Hematopoietic multipotent progenitor cell treated with erythropoietin and hydrocortisone succinate and interleukin-3 and kit ligand, for 4 days (in vitro differentiated cells): ENCODE measurements around the gene HIPK3.

Experiments used
- DNase-seq: peaks from one replicate; pipeline ENCODE4 v3.0.0-alpha.2; 2015

HIPK3 gene

GRCh38 chr11:33399421-33399820, 142.2 kb downstream of the HIPK3 start:
- no peak for DNase-seq

- DNase-seq: no peak
Observed at GRCh38 chr11:33402066-33402465, 144.9 kb downstream of the HIPK3 start.

- DNase-seq: no peak
Observed at GRCh38 chr11:33403344-33403743, 146.2 kb downstream of the HIPK3 start.

- no peak for DNase-seq
Observed at GRCh38 chr11:33405834-33406602, 148.8 kb downstream of the HIPK3 start.
